Measurements from ENCODE around the gene MAFG. TPM values are rescaled to one million over a fixed set of nuclear protein-coding genes. Genes with fewer than 3 reads are reported as not detected.

Gene MAFG
- total RNA-seq, 6 donors from 2014 or later, result 23.0 to 46.4 (median 28.8) TPM

GRCh38 chr17:81952792-81953228 is 25.3 kb upstream of the MAFG start:
- Histone ChIP-seq H3K4me3 (no peak overlapping the region), H3K36me3 (no peaks in the 10 kb centered on the region), H3K27ac (no peak overlapping the region), H3K4me1 (no peaks in the 10 kb centered on the region), H3K9me3 (no peaks in the 10 kb centered on the region), H3K27me3 (no peaks in the 10 kb centered on the region)
- DNase-seq (peak in 1 of 2 donors; percentile 56), ATAC-seq (ENCODE audit: low FRiP score in 2 of 2) (no peak)
- WGBS, 2 donors, result 71 to 82% methylated on average over 8 to 16 of the region's 16 CpGs
- TF ChIP-seq CTCF (IDR thresholded peaks at IDR 0.05), result no peak
- TF ChIP-seq POLR2A (IDR thresholded peaks at IDR 0.05), result no peak
- TF ChIP-seq POLR2AphosphoS5 (IDR thresholded peaks at IDR 0.05), result no peak
- TF ChIP-seq EP300 (IDR thresholded peaks at IDR 0.05), result no peak

- no peaks in the 10 kb centered on the region for H3K4me1 ChIP-seq
- H3K9me3 ChIP-seq, result no peaks in the 10 kb centered on the region
- no peak for DNase-seq
- no peaks in the 10 kb centered on the region for H3K27me3 ChIP-seq
- no peak for TF ChIP-seq CTCF (IDR thresholded peaks at IDR 0.05)
- TF ChIP-seq EP300 (IDR thresholded peaks at IDR 0.05), result no peak
- TF ChIP-seq POLR2A (IDR thresholded peaks at IDR 0.05), result no peak
- no peak for TF ChIP-seq POLR2AphosphoS5 (IDR thresholded peaks at IDR 0.05)
- ATAC-seq (ENCODE audit: low FRiP score in 2 of 2), result no peak
- H3K27ac ChIP-seq, result no peak overlapping the region
- 53 to 58% methylated on average over 12 to 13 of the region's 13 CpGs for WGBS, 2 donors
- H3K4me3 ChIP-seq, result no peak overlapping the region
- H3K36me3 ChIP-seq, result no peaks in the 10 kb centered on the region
Measured at GRCh38 chr17:81951785-81952684, 24.5 kb upstream of the MAFG start.

GRCh38 chr17:81950501-81950900 is 23.0 kb upstream of the MAFG start:
- TF ChIP-seq POLR2A (IDR thresholded peaks at IDR 0.05) (no peak), CTCF (IDR thresholded peaks at IDR 0.05) (no peak), POLR2AphosphoS5 (IDR thresholded peaks at IDR 0.05) (no peak), EP300 (IDR thresholded peaks at IDR 0.05) (no peak)
- Histone ChIP-seq H3K36me3 (no peaks in the 10 kb centered on the region), H3K27me3 (no peaks in the 10 kb centered on the region), H3K4me3 (no peak overlapping the region), H3K27ac (no peak overlapping the region), H3K4me1 (no peaks in the 10 kb centered on the region), H3K9me3 (no peaks in the 10 kb centered on the region)
- ATAC-seq (ENCODE audit: low FRiP score in 2 of 2) (no peak), DNase-seq (peak in 1 of 2 donors; percentile 58)
- WGBS, 2 donors, result 80 to 86% methylated on average over 15 of the region's 15 CpGs

DNA sequence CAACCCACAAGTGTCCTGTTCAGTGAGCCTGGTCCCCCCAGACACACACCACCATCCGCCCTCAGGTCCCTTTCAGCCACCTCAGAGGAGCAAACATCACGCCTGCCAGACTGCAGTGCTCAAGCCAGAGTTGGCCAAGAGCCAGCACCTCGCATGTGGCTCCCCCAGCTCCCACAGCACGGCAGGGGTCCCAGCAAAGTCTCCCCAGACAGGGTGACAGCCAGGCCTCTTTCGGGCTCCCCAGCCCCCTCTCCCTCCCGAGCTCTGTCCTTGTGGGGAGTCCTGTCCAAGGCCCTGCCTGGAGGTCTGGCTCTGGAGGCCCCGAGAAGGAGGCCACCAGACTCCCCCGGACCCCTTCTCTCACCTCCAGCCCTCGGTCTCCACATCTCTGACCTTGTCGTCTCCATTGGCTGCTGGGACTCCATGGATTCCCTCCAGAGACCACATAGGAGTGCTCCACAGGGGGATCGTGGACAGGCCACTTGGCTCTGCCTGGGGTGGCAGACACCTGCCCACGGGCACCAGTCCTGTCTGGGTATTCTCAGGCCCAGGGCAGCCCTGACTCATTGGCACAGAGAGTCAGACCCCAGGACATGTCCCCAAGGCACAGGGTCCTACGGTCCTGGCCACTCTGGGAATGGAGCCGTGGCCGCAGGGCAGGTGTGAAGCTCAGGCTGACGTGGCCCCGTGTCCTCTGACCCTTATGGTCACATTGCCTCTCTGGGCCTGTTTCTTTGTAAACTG is 21.3 kb upstream of the MAFG start:
- TF ChIP-seq POLR2AphosphoS5 (IDR thresholded peaks at IDR 0.05) (no peak), CTCF (IDR thresholded peaks at IDR 0.05) (no peak), POLR2A (IDR thresholded peaks at IDR 0.05) (no peak), EP300 (IDR thresholded peaks at IDR 0.05) (no peak)
- ATAC-seq (ENCODE audit: low FRiP score in 2 of 2), result peak in 1 of 2 donors; percentile 38

More for the DNA sequence above, 21.3 kb upstream of the MAFG start:
- Histone ChIP-seq H3K9me3 (no peaks in the 10 kb centered on the region), H3K4me3 (no peak overlapping the region), H3K27ac (no peak overlapping the region), H3K36me3 (no peaks in the 10 kb centered on the region), H3K4me1 (no peaks in the 10 kb centered on the region), H3K27me3 (no peaks in the 10 kb centered on the region)
- WGBS, 2 donors, result 80 to 85% methylated on average over 12 to 15 of the region's 17 CpGs
- peak in 1 of 2 donors; percentile 52 for DNase-seq

Measured in upper lobe of left lung (tissue), 6 donors.